HepG2 (cell line): ENCODE measurements around the gene POC1B. TPM values are rescaled to one million over a fixed set of nuclear protein-coding genes. Genes with fewer than 3 reads are reported as not detected.
A peak's percentile ranks its signal among the peaks of the same experiment; 100 is the strongest.

Source experiments
- ATF7-NPFF ChIP-seq: sonication (generic); formaldehyde crosslinking; IDR thresholded peaks from 2 replicates; pipeline ENCODE4 v1.8.1; 2023; ENCODE audit warnings: mild to moderate bottlenecking, low read depth, missing genetic modification reagents, moderate library complexity
- ATM ChIP-seq: fragments of 450-650 bp; IDR thresholded peaks from 2 replicates; pipeline ENCODE4 v1.7.1; 2017; ENCODE audit warnings: mild to moderate bottlenecking, borderline replicate concordance
- BRD4 ChIP-seq: sonication (generic); formaldehyde crosslinking; IDR thresholded peaks from 2 replicates; pipeline ENCODE4 v1.4.0; 2020; ENCODE audit warnings: missing genetic modification reagents
- ELF1 ChIP-seq: sonication (generic); formaldehyde crosslinking; IDR thresholded peaks from 2 replicates; pipeline ENCODE4 v1.4.0; 2020; ENCODE audit warnings: missing genetic modification reagents
- GABPB1 ChIP-seq: IDR thresholded peaks from 2 replicates; pipeline ENCODE4 v1.6.1; 2016; ENCODE audit warnings: mild to moderate bottlenecking, missing genetic modification reagents, moderate library complexity, missing compliant biosample characterization
- IKZF4 ChIP-seq: sonication (generic); formaldehyde crosslinking; IDR thresholded peaks from 2 replicates; pipeline ENCODE4 v1.5.1; 2020; ENCODE audit warnings: borderline replicate concordance, mild to moderate bottlenecking, low read depth, missing genetic modification reagents; ENCODE audit errors: not compliant biosample characterization
- IRF2 ChIP-seq: IDR thresholded peaks from 2 replicates; pipeline ENCODE4 v1.6.1; 2018; ENCODE audit warnings: missing genetic modification reagents, missing compliant biosample characterization
- KDM6A ChIP-seq: IDR thresholded peaks from 2 replicates; pipeline ENCODE4 v1.6.1; 2016; ENCODE audit warnings: low read depth
- MEIS2 ChIP-seq: sonication (generic); formaldehyde crosslinking; IDR thresholded peaks from 2 replicates; pipeline ENCODE4 v1.9.0; 2021; ENCODE audit warnings: mild to moderate bottlenecking, missing genetic modification reagents
- NFIC ChIP-seq: IDR thresholded peaks from 2 replicates; pipeline ENCODE4 v1.6.1; 2012; ENCODE audit warnings: mild to moderate bottlenecking, low read length, inconsistent platforms
- NFKBIZ ChIP-seq: IDR thresholded peaks from 2 replicates; pipeline ENCODE4 v1.6.1; 2018; ENCODE audit warnings: missing genetic modification reagents, missing compliant biosample characterization
- NR2C2 ChIP-seq: sonication (generic); formaldehyde crosslinking; IDR thresholded peaks from 2 replicates; pipeline ENCODE4 v1.4.0; 2020; ENCODE audit warnings: missing genetic modification reagents, mild to moderate bottlenecking, moderate library complexity, borderline replicate concordance
- ONECUT2 ChIP-seq: sonication (generic); formaldehyde crosslinking; IDR thresholded peaks from 2 replicates; pipeline ENCODE4 v1.4.0; 2020; ENCODE audit warnings: missing genetic modification reagents
- PHF8 ChIP-seq: sonication (generic); formaldehyde crosslinking; IDR thresholded peaks from 2 replicates; pipeline ENCODE4 v1.5.0; 2020; ENCODE audit warnings: missing genetic modification reagents
- SSRP1 ChIP-seq: IDR thresholded peaks from 2 replicates; pipeline ENCODE4 v1.6.1; 2016; ENCODE audit warnings: control low read depth
- ZNF510 ChIP-seq: sonication (generic); formaldehyde crosslinking; IDR thresholded peaks from 2 replicates; pipeline ENCODE4 v1.4.0; 2020; ENCODE audit warnings: low read depth, mild to moderate bottlenecking, missing genetic modification reagents
- ZNF629 ChIP-seq: sonication (generic); formaldehyde crosslinking; conservative IDR thresholded peaks from 2 replicates; pipeline ENCODE4 v1.5.0; 2020; ENCODE audit warnings: missing genetic modification reagents
- ZNF792 ChIP-seq: IDR thresholded peaks from 2 replicates; pipeline ENCODE4 v1.6.1; 2016
- ZSCAN12 ChIP-seq: sonication (generic); formaldehyde crosslinking; IDR thresholded peaks from 2 replicates; pipeline ENCODE4 v1.9.0; 2021; ENCODE audit warnings: mild to moderate bottlenecking, missing genetic modification reagents
- polyA plus RNA-seq, 8 experiments: library from polyadenylated mRNA; depleted of rRNA in 3 of 8; stranded (reverse) in 7 of 8; unstranded in 1 of 8; fragments of >200 nt; fragmentation: Illumina TruSeq in 4 of 8; extraction: Trizol in 4 of 8; gene quantifications; 2 replicates each; pipeline versions ENCODE4 v1.2.1 to v1.2.3, GENCODE V29; 2011 to 2016; ENCODE audit warnings: low read depth in 4 of 8, missing spikeins in 1 of 8, mixed read lengths in 1 of 8; ENCODE audit not compliant: insufficient read depth in 1 of 8
- total RNA-seq, 5 experiments: library from RNA; depleted of rRNA; stranded (reverse); fragments of >200 nt; fragmentation: Illumina TruSeq; extraction: Trizol; gene quantifications; 2 replicates each; pipeline ENCODE4 v1.2.3, GENCODE V29; 2016; ENCODE audit warnings: low read depth in 1 of 5
- TF ChIP-seq, protein P1 (sequence below): sonication (generic); formaldehyde crosslinking; IDR thresholded peaks from 2 replicates; pipeline ENCODE4 v1.9.0; 2021; ENCODE audit warnings: missing genetic modification reagents, mild to moderate bottlenecking, borderline replicate concordance
- TF ChIP-seq, protein P2 (sequence below): sonication (generic); formaldehyde crosslinking; IDR thresholded peaks from 2 replicates; pipeline ENCODE4 v1.8.0; 2022; ENCODE audit warnings: missing genetic modification reagents, mild to moderate bottlenecking, borderline replicate concordance
- TF ChIP-seq, protein P3 (sequence below): IDR thresholded peaks from 2 replicates; pipeline ENCODE4 v1.6.1; 2016; ENCODE audit warnings: control low read depth
- TF ChIP-seq, protein P4 (sequence below): IDR thresholded peaks from 2 replicates; pipeline ENCODE4 v1.6.1; 2016; ENCODE audit warnings: low read depth, borderline replicate concordance
- TF ChIP-seq, protein P5 (sequence below): IDR thresholded peaks from 2 replicates; pipeline ENCODE4 v1.6.1; 2016
- TF ChIP-seq, protein P6 (sequence below): sonication (generic); formaldehyde crosslinking; IDR thresholded peaks from 2 replicates; pipeline ENCODE4 v1.4.0; 2020; ENCODE audit warnings: missing genetic modification reagents

Gene POC1B
- total and polyA plus RNA-seq, 2 of the 13 experiments (the other 11 are each of a cell fraction or from before 2014, with no cell fraction given) = 9.3 to 11.0 TPM

DNA sequence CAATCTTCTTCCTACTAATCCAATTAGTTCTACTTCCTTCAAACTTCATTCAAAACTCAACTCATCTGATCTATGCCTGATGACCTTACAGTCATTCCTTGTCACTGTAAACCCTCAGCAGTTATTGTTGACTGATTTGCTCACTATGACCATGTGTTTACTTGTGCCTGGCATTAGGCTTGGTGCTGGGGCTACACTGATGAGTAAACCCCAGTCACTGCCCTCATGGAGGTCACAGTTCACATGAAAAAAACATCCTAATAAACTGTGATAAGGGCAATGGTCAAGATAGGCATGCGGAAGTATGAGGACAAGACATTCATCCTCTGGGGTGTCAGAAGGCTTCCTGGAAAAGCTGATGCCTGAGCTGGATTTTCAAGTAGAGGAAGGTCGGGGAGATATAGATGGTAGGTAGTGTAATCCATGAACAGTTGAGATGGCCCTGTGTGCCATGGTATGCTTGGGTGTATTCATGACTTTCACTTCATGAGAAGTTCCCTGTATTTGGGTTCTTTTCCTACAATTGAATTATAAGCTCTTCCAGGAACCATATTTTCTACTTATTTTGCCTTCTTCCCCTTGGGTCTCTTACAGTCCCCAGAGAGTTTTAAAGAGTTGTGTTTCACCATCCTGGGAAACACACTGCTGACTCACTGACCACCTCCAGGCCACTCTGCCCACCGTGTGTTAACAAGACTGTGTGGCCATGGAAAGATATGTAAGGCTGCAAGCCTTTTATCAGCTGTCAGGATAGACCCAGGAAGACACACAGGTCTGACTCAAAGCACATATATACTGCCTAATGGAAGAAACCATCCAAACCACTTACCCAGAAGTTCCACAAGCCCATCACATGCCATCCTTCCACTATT, 134.8 kb downstream of the POC1B start (continued):
- TF ChIP-seq, protein P1, sequence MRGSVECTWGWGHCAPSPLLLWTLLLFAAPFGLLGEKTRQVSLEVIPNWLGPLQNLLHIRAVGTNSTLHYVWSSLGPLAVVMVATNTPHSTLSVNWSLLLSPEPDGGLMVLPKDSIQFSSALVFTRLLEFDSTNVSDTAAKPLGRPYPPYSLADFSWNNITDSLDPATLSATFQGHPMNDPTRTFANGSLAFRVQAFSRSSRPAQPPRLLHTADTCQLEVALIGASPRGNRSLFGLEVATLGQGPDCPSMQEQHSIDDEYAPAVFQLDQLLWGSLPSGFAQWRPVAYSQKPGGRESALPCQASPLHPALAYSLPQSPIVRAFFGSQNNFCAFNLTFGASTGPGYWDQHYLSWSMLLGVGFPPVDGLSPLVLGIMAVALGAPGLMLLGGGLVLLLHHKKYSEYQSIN (CRISPR knock-in tag) = no peak
- TF ChIP-seq IRF2 (CRISPR knock-in tag) (peak; percentile 91), ELF1 (CRISPR knock-in tag) (peak; percentile 94), ZSCAN12 (no peak), ATF7-NPFF (CRISPR knock-in tag) (no peak), SSRP1 (CRISPR knock-in tag) (peak; percentile 67; the same call in 1 of the 2 replicates), ONECUT2 (CRISPR knock-in tag) (peak; percentile 12; the same call in 1 of the 2 replicates), MEIS2 (CRISPR knock-in tag) (peak; percentile 94), PHF8 (peak; percentile 38; the same call in 1 of the 2 replicates), ZNF510 (CRISPR knock-in tag) (no peak; the same call in 1 of the 2 replicates), IKZF4 (CRISPR knock-in tag) (no peak), NFKBIZ (CRISPR knock-in tag) (peak; percentile 97), KDM6A (CRISPR knock-in tag) (peak; percentile 77), NR2C2 (peak; percentile 87), ZNF629 (CRISPR knock-in tag) (peak; percentile 31; the same call in 1 of the 2 replicates), ZNF792 (peak; percentile 96), ATM (no peak), NFIC (peak; percentile 83; the same call in 1 of the 2 replicates), GABPB1 (CRISPR knock-in tag) (peak; percentile 49; the same call in 1 of the 2 replicates), BRD4 (CRISPR knock-in tag) (no peak)
- TF ChIP-seq, protein P2, sequence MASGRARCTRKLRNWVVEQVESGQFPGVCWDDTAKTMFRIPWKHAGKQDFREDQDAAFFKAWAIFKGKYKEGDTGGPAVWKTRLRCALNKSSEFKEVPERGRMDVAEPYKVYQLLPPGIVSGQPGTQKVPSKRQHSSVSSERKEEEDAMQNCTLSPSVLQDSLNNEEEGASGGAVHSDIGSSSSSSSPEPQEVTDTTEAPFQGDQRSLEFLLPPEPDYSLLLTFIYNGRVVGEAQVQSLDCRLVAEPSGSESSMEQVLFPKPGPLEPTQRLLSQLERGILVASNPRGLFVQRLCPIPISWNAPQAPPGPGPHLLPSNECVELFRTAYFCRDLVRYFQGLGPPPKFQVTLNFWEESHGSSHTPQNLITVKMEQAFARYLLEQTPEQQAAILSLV (CRISPR knock-in tag) = no peak
- TF ChIP-seq, protein P3, sequence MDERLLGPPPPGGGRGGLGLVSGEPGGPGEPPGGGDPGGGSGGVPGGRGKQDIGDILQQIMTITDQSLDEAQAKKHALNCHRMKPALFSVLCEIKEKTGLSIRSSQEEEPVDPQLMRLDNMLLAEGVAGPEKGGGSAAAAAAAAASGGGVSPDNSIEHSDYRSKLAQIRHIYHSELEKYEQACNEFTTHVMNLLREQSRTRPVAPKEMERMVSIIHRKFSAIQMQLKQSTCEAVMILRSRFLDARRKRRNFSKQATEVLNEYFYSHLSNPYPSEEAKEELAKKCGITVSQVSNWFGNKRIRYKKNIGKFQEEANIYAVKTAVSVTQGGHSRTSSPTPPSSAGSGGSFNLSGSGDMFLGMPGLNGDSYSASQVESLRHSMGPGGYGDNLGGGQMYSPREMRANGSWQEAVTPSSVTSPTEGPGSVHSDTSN (CRISPR knock-in tag) = 0 out of 2 replicates have a peak, but pooled peaks have one; percentile 18
- TF ChIP-seq, protein P4, sequence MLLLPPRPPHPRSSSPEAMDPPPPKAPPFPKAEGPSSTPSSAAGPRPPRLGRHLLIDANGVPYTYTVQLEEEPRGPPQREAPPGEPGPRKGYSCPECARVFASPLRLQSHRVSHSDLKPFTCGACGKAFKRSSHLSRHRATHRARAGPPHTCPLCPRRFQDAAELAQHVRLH (CRISPR knock-in tag) = no peak
- TF ChIP-seq, protein P5, sequence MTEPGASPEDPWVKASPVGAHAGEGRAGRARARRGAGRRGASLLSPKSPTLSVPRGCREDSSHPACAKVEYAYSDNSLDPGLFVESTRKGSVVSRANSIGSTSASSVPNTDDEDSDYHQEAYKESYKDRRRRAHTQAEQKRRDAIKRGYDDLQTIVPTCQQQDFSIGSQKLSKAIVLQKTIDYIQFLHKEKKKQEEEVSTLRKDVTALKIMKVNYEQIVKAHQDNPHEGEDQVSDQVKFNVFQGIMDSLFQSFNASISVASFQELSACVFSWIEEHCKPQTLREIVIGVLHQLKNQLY (CRISPR knock-in tag) = peak; percentile 93
- TF ChIP-seq, protein P6, sequence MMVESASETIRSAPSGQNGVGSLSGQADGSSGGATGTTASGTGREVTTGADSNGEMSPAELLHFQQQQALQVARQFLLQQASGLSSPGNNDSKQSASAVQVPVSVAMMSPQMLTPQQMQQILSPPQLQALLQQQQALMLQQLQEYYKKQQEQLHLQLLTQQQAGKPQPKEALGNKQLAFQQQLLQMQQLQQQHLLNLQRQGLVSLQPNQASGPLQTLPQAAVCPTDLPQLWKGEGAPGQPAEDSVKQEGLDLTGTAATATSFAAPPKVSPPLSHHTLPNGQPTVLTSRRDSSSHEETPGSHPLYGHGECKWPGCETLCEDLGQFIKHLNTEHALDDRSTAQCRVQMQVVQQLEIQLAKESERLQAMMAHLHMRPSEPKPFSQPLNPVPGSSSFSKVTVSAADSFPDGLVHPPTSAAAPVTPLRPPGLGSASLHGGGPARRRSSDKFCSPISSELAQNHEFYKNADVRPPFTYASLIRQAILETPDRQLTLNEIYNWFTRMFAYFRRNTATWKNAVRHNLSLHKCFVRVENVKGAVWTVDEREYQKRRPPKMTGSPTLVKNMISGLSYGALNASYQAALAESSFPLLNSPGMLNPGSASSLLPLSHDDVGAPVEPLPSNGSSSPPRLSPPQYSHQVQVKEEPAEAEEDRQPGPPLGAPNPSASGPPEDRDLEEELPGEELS (CRISPR knock-in tag) = peak; percentile 99
